ENCODE results near the gene RPS3. TPM values are rescaled to one million over a fixed set of nuclear protein-coding genes. Genes with fewer than 3 reads are reported as not detected.
A peak's percentile ranks its signal among the peaks of the same experiment; 100 is the strongest.
"Not testable (repeated sequence)": the region's sequence is repeated elsewhere in the genome, so short reads cannot be mapped to it uniquely, and the experiment has no call there.

The RPS3 gene
- total and polyA plus RNA-seq, 12 donors = 776 to 2,024 (median 1,374) TPM

DNA sequence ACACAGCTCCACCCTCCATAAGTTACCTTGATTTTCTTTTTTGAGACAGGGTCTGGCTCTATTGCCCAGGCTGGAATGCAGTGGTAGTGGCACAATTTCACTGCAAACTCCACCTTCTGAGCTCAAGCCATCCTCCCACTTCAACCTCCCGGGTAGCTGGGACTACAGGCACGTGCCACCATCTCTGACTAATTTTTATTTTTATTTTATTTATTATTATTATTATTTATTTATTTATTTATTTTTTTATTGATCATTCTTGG is 9.6 kb downstream of the RPS3 start:
- intact Hi-C loops (cut with DNase I) = loop anchor here in 1 of 2 donors (10.0 kb wide), 1 partner anchor 116 kb away; the partner anchor contains the start of gene GDPD5
- no peak for TF ChIP-seq POLR2A (IDR thresholded peaks at IDR 0.05)
- TF ChIP-seq, protein P1, sequence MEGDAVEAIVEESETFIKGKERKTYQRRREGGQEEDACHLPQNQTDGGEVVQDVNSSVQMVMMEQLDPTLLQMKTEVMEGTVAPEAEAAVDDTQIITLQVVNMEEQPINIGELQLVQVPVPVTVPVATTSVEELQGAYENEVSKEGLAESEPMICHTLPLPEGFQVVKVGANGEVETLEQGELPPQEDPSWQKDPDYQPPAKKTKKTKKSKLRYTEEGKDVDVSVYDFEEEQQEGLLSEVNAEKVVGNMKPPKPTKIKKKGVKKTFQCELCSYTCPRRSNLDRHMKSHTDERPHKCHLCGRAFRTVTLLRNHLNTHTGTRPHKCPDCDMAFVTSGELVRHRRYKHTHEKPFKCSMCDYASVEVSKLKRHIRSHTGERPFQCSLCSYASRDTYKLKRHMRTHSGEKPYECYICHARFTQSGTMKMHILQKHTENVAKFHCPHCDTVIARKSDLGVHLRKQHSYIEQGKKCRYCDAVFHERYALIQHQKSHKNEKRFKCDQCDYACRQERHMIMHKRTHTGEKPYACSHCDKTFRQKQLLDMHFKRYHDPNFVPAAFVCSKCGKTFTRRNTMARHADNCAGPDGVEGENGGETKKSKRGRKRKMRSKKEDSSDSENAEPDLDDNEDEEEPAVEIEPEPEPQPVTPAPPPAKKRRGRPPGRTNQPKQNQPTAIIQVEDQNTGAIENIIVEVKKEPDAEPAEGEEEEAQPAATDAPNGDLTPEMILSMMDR (IDR thresholded peaks at IDR 0.05) = no peak
- H3K27ac ChIP-seq = no peak overlapping the region
- peaks cover 0 to 58% of the 10 kb centered on the region in 2 donors for H3K36me3 ChIP-seq (replicated peaks in 1 of 2)
- no peaks in the 10 kb centered on the region for H3K9me3 ChIP-seq (replicated peaks in 1 of 3)
- peaks cover 8 to 9% of the 10 kb centered on the region in 2 donors for H3K4me1 ChIP-seq (replicated peaks in 1 of 2)
- 86 to 100% (median 89%) methylated on average over 2 of the region's 2 CpGs for WGBS, 4 donors
- H3K4me3 ChIP-seq = no peak overlapping the region
- no peaks in the 10 kb centered on the region for H3K27me3 ChIP-seq
- no peak for DNase-seq

DNA sequence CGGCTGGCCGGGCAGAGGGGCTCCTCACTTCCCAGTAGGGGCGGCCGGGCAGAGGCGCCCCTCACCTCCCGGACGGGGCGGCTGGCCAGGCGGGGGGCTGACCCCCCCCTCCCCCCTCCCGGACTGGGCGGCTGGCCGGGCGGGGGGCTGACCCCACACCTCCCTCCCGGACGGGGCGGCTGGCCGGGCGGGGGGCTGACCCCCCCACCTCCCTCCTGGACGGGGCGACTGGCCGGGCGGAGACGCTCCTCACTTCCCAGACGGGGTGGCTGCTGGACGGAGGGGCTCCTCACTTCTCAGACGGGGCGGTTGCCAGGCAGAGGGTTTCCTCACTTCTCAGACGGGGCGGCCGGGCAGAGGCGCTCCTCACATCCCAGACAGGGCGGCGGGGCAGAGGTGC is 10.7 kb downstream of the RPS3 start:
- H3K27ac ChIP-seq; DNase-seq; H3K9me3 ChIP-seq (replicated peaks in 1 of 3); H3K27me3 ChIP-seq; H3K4me3 ChIP-seq: not testable (repeated sequence)
- intact Hi-C loops (cut with DNase I) = loop anchor here in 1 of 2 donors (10.0 kb wide), 1 partner anchor 115 kb away; the partner anchor contains the start of gene GDPD5
- Histone ChIP-seq H3K4me1 (replicated peaks in 1 of 2) (peaks cover 11 to 13% of the 10 kb centered on the region in 2 donors), H3K36me3 (replicated peaks in 1 of 2) (peaks cover 0 to 47% of the 10 kb centered on the region in 2 donors)
- 90 to 95% methylated on average over 11 to 24 of the region's 33 CpGs; no CpG with 5 or more reads in 2 of the 4 donors for WGBS, 4 donors

DNA sequence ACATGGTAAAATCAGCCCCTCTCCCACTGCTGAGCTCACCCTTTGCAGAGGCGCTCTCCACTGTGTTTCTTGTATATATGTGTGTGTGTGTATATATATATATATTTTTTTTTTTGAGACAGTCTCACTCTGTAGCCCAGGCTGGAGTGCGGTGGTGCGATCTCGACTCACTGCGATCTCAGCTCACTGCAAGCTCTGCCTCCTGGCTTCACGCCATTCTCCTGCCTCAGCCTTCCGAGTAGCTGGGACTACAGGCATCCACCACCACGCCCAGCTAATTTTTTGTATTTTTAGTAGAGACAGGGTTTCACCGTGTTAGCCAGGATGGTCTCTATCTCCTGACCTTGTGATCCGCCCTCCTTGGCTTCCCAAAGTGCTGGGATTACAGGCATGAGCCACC is 13.8 kb downstream of the RPS3 start:
- Histone ChIP-seq H3K27ac (peak overlapping the region in 4 of 5 donors; percentile 24 to 62 (median 53)), H3K36me3 (replicated peaks in 1 of 2) (peaks cover 0 to 22% of the 10 kb centered on the region in 2 donors), H3K4me1 (replicated peaks in 1 of 2) (peaks cover 11 to 13% of the 10 kb centered on the region in 2 donors)
- WGBS, 4 donors = 52 to 73% (median 61%) methylated on average over 10 of the region's 10 CpGs
- peak in 2 of 7 donors; percentile 42 to 53 for DNase-seq
- H3K9me3 ChIP-seq (replicated peaks in 1 of 3); intact Hi-C loops (cut with DNase I); H3K4me3 ChIP-seq; H3K27me3 ChIP-seq: not testable (repeated sequence)

DNA sequence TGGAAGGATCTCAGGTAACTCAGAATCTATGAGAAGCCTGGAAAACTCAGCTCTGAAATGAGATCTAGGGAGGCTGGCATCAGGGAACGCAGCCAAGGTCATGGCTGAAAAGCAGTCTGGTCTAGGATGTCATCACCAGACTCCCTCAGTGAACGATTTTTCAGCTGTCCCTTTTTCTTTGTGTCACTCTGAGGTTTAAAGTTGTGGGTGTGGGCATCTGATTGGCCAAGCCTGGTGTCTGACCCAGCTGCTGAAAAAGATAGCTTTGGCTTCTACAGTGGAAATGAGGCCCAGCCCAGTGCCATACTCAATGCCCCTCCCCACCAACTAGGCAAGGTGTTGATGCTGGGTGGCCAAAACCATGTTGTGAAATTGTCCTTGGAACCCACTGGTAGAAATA is 14.5 kb downstream of the RPS3 start:
- Histone ChIP-seq H3K4me1 (replicated peaks in 1 of 2) (peaks cover 11 to 13% of the 10 kb centered on the region in 2 donors), H3K4me3 (no peak overlapping the region), H3K27ac (peak overlapping the region in 4 of 5 donors; percentile 24 to 62 (median 53)), H3K27me3 (no peaks in the 10 kb centered on the region), H3K9me3 (replicated peaks in 1 of 3) (no peaks in the 10 kb centered on the region), H3K36me3 (replicated peaks in 1 of 2) (peaks cover 0 to 15% of the 10 kb centered on the region in 2 donors)
- intact Hi-C loops (cut with DNase I) = no loop called here
- WGBS, 4 donors = 19 to 40% (median 36%) methylated on average over 2 of the region's 2 CpGs
- peak; percentile 63 to 85 (median 77) for DNase-seq
- no peak for TF ChIP-seq POLR2A (IDR thresholded peaks at IDR 0.05)
- TF ChIP-seq, protein P1 (IDR thresholded peaks at IDR 0.05) = no peak

DNA sequence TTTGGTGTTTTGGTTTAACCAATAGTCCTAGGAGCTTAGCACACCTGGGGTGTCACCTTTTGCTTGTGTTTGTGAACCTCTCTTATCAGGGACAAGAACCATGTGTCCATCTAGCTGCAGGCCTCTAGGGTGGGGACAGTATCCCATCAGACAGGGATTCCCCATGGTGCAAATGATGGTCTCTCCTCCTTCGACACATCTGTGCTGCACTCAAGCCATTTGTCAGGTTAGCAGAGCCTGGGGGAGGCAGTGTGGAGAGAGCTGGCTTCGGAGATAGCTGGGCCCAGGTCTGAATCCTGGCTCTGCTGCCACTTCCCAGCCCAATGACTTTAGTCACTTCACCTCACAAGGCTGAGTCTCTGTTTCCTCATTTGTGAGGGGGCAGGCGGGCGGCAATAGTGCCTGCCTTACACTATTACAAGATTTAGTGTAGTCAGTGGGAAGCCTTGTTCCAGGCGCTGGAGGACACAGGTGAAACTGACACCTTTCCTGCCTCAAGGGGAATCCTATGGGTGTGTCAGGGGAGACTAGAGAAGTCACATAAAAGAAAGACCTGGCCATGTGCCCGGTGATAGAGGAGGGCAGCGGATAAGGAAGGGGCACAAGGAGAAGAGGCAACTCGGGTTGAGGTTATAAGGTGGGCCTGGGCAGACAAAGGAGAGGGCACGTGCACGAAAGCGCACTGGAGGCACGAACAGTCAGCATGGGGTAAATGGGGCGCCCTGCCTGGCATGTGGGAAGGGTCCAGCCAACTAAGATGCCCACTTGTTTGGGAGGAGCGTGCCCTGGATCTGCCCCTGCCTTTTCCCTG is 21.1 kb downstream of the RPS3 start:
- no peaks in the 10 kb centered on the region for H3K9me3 ChIP-seq (replicated peaks in 1 of 3)
- TF ChIP-seq, protein P1 (IDR thresholded peaks at IDR 0.05) = no peak
- no peak for TF ChIP-seq POLR2A (IDR thresholded peaks at IDR 0.05)
- H3K27ac ChIP-seq = no peak overlapping the region
- 88 to 92% (median 90%) methylated on average over 13 to 14 of the region's 14 CpGs for WGBS, 4 donors
- intact Hi-C loops (cut with DNase I) = no loop called here
- H3K27me3 ChIP-seq = no peaks in the 10 kb centered on the region
- no peak for DNase-seq
- H3K36me3 ChIP-seq (replicated peaks in 1 of 2) = no peaks in the 10 kb centered on the region
- no peaks in the 10 kb centered on the region for H3K4me1 ChIP-seq (replicated peaks in 1 of 2)
- H3K4me3 ChIP-seq = no peak overlapping the region
